Stimulated activated CD8-positive, alpha-beta memory T cell treated with anti-CD3 and anti-CD28 coated beads, Interleukin-7, amount 100 ng/mL, for 48 hours (primary cell): ENCODE measurements around the gene TBC1D22A.

Experiments
- DNase-seq, 2 donors: peaks; one replicate each; pipeline ENCODE4 v3.0.0-alpha.2; 2020; ENCODE audit warnings: low read depth in 1 of 2; ENCODE audit errors: extremely low read depth in 1 of 2

Gene TBC1D22A

GRCh38 chr22:46871826-46872225, 109.4 kb downstream of the TBC1D22A start:
- DNase-seq, result no peak

- no peak for DNase-seq
Measured at GRCh38 chr22:46875089-46875488, 112.6 kb downstream of the TBC1D22A start.

- no peak for DNase-seq
Measured at GRCh38 chr22:46876357-46876934, 114.0 kb downstream of the TBC1D22A start.

- DNase-seq, result no peak
Measured at GRCh38 chr22:46878191-46878948, 115.9 kb downstream of the TBC1D22A start.

GRCh38 chr22:46879083-46879482, 116.6 kb downstream of the TBC1D22A start:
- DNase-seq, result no peak

- DNase-seq, result no peak
Measured at GRCh38 chr22:46881373-46882118, 119.1 kb downstream of the TBC1D22A start.

GRCh38 chr22:46883092-46883910, 120.9 kb downstream of the TBC1D22A start:
- no peak for DNase-seq

- DNase-seq, result no peak
Measured at GRCh38 chr22:46884365-46884764, 121.9 kb downstream of the TBC1D22A start.

- no peak for DNase-seq
Measured at GRCh38 chr22:46887978-46888377, 125.5 kb downstream of the TBC1D22A start.

GRCh38 chr22:46890819-46891218, 128.4 kb downstream of the TBC1D22A start:
- DNase-seq, result no peak

- DNase-seq, result no peak
Measured at GRCh38 chr22:46891382-46891951, 129.0 kb downstream of the TBC1D22A start.

- DNase-seq, result no peak
Measured at GRCh38 chr22:46892866-46893265, 130.4 kb downstream of the TBC1D22A start.

- DNase-seq, result no peak
Measured at GRCh38 chr22:46893281-46894020, 131.0 kb downstream of the TBC1D22A start.

GRCh38 chr22:46894081-46894671, 131.7 kb downstream of the TBC1D22A start:
- DNase-seq, result no peak

GRCh38 chr22:46894851-46895640, 132.6 kb downstream of the TBC1D22A start:
- DNase-seq, result no peak

GRCh38 chr22:46895753-46896152, 133.3 kb downstream of the TBC1D22A start:
- no peak for DNase-seq

GRCh38 chr22:46896166-46896565, 133.7 kb downstream of the TBC1D22A start:
- no peak for DNase-seq

GRCh38 chr22:46896568-46897245, 134.3 kb downstream of the TBC1D22A start:
- DNase-seq, result no peak
